Measurements from ENCODE around the gene EDN3.

EDN3 gene

GRCh38 chr20:59284470-59284869 is 15.9 kb upstream of the EDN3 start:
- TF ChIP-seq, protein P1, sequence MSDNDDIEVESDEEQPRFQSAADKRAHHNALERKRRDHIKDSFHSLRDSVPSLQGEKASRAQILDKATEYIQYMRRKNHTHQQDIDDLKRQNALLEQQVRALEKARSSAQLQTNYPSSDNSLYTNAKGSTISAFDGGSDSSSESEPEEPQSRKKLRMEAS (IDR thresholded peaks at IDR 0.05; ENCODE audit: low read depth, low read length), result no peak
- TF ChIP-seq MYC (IDR thresholded peaks at IDR 0.05; ENCODE audit: low read depth, low read length) (no peak), POLR2A (IDR thresholded peaks at IDR 0.05; ENCODE audit: extremely low read depth, insufficient read length) (no peak)
- TF ChIP-seq, protein P2, sequence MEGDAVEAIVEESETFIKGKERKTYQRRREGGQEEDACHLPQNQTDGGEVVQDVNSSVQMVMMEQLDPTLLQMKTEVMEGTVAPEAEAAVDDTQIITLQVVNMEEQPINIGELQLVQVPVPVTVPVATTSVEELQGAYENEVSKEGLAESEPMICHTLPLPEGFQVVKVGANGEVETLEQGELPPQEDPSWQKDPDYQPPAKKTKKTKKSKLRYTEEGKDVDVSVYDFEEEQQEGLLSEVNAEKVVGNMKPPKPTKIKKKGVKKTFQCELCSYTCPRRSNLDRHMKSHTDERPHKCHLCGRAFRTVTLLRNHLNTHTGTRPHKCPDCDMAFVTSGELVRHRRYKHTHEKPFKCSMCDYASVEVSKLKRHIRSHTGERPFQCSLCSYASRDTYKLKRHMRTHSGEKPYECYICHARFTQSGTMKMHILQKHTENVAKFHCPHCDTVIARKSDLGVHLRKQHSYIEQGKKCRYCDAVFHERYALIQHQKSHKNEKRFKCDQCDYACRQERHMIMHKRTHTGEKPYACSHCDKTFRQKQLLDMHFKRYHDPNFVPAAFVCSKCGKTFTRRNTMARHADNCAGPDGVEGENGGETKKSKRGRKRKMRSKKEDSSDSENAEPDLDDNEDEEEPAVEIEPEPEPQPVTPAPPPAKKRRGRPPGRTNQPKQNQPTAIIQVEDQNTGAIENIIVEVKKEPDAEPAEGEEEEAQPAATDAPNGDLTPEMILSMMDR (IDR thresholded peaks at IDR 0.05; ENCODE audit: low read depth, low read length), result no peak
- no peak for DNase-seq (ENCODE audit: low read depth)
- no peak overlapping the region for H3K4me3 ChIP-seq (ENCODE audit: low read depth, low read length)

- TF ChIP-seq, protein P2 (IDR thresholded peaks at IDR 0.05; ENCODE audit: low read depth, low read length), result no peak
- TF ChIP-seq POLR2A (IDR thresholded peaks at IDR 0.05; ENCODE audit: extremely low read depth, insufficient read length) (no peak), MYC (IDR thresholded peaks at IDR 0.05; ENCODE audit: low read depth, low read length) (no peak)
- TF ChIP-seq, protein P1 (IDR thresholded peaks at IDR 0.05; ENCODE audit: low read depth, low read length), result no peak
These were observed 10.4 kb upstream of the EDN3 start for GRCh38 chr20:59289994-59290393.

DNA sequence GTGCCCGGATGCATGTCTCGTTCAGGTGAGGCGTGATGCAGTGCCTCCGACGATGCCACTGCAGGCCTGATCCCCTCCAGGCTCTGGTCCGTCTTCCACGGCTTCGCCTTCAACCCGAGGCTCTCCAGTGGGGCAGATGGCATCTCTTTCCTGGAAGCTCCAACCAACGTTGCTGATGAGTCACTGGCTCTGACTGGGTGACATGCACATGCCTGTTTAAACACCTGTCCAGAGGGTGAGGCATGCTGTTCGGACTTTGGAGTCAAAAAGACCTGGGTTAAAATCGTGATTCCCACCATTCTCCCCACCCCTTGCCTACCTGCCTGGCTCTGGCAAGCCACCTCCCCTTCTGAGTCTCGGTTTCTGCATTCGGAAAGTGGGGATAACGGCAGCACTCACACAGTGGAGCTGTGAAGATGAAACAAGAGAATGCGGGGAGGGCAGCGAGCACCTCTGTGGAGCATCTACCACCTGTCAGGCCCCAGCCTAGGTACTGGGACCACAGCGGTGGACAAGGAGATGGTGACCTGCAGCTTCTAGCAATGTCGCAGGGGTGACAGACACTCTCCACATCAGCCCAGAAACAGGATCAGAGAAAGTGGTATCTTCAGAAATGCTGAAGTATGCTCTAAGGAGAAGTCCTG is 8.5 kb upstream of the EDN3 start:
- no peak for TF ChIP-seq POLR2A (IDR thresholded peaks at IDR 0.05; ENCODE audit: extremely low read depth, insufficient read length)
- TF ChIP-seq, protein P1 (IDR thresholded peaks at IDR 0.05; ENCODE audit: low read depth, low read length), result no peak
- TF ChIP-seq, protein P2 (IDR thresholded peaks at IDR 0.05; ENCODE audit: low read depth, low read length), result no peak
- no peak for TF ChIP-seq MYC (IDR thresholded peaks at IDR 0.05; ENCODE audit: low read depth, low read length)
- no peak for DNase-seq (ENCODE audit: low read depth)
- H3K4me3 ChIP-seq (ENCODE audit: low read depth, low read length), result no peak overlapping the region

More at GRCh38 chr20:59289994-59290393, 10.4 kb upstream of the EDN3 start:
- DNase-seq (ENCODE audit: low read depth), result no peak
- no peak overlapping the region for H3K4me3 ChIP-seq (ENCODE audit: low read depth, low read length)

- DNase-seq (ENCODE audit: low read depth), result no peak
- TF ChIP-seq MYC (IDR thresholded peaks at IDR 0.05; ENCODE audit: low read depth, low read length) (no peak), POLR2A (IDR thresholded peaks at IDR 0.05; ENCODE audit: extremely low read depth, insufficient read length) (no peak)
- TF ChIP-seq, protein P2 (IDR thresholded peaks at IDR 0.05; ENCODE audit: low read depth, low read length), result no peak
- TF ChIP-seq, protein P1 (IDR thresholded peaks at IDR 0.05; ENCODE audit: low read depth, low read length), result no peak
- no peak overlapping the region for H3K4me3 ChIP-seq (ENCODE audit: low read depth, low read length)
These were observed 4.9 kb upstream of the EDN3 start for GRCh38 chr20:59295531-59295930.

DNA sequence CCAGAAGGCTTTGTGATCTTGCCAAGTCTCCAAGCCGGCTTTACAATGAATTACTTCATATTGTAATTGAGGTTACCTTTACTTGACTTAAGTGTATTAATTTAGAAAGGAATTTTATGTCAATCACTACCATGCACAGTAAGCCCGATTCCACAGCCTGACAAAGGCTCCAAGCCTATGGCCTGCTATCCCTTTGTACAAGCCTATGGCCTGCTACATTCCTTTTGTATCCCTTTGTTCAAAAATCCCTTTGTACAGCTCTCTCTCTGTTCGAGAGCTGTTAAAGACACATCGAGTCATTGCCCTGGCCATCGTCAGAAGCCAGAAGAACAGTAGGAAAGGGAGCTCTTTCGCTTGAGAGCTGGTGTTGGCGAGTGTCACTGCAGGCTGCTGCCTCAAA is 2.7 kb upstream of the EDN3 start:
- TF ChIP-seq, protein P2 (IDR thresholded peaks at IDR 0.05; ENCODE audit: low read depth, low read length), result no peak
- no peak for TF ChIP-seq MYC (IDR thresholded peaks at IDR 0.05; ENCODE audit: low read depth, low read length)
- TF ChIP-seq, protein P1 (IDR thresholded peaks at IDR 0.05; ENCODE audit: low read depth, low read length), result no peak
- no peak for TF ChIP-seq POLR2A (IDR thresholded peaks at IDR 0.05; ENCODE audit: extremely low read depth, insufficient read length)
- no peak for DNase-seq (ENCODE audit: low read depth)
- H3K4me3 ChIP-seq (ENCODE audit: low read depth, low read length), result no peak overlapping the region

Measured in NB4 (cell line).